ENCODE measurements around the gene RPA1. TPM values are rescaled to one million over a fixed set of nuclear protein-coding genes. Genes with fewer than 3 reads are reported as not detected.

RPA1 gene
- total RNA-seq, 1 experiment from 2014 or later = 150 TPM

GRCh38 chr17:1792495-1793446, 37.0 kb upstream of the RPA1 start:
- in situ Hi-C loops (cut with HindIII; ENCODE audit: low pct_unique_long_range_greater_than_20kb, low sequenced_read_pairs) = no loop called here
- CTCF ChIA-PET = no interaction called here
- no peak overlapping the region for H3K4me3 ChIP-seq (ENCODE audit: low read depth in 2 of 2, low read length in 2 of 2)
- no TSS peak for BruUV-seq (replicated peaks)
- ATAC-seq (no peak), DNase-seq (ENCODE audit: low read depth, low spot score) (no peak)
- H3K9me3 ChIP-seq (ENCODE audit: control insufficient read depth, insufficient read depth, low read depth, low read length) = no peaks in the 10 kb centered on the region
- no peaks in the 10 kb centered on the region for H3K27me3 ChIP-seq (ENCODE audit: control insufficient read depth, insufficient read depth, low read length)
- no peaks in the 10 kb centered on the region for H3K36me3 ChIP-seq (ENCODE audit: control insufficient read depth, insufficient read depth, low read length)
- no peak overlapping the region for H3K27ac ChIP-seq (ENCODE audit: low read length)
- no peak for TF ChIP-seq TCF7L2 (IDR thresholded peaks at IDR 0.05; ENCODE audit: low read depth, low read length)
- no peak for TF ChIP-seq SIN3A (IDR thresholded peaks at IDR 0.05; ENCODE audit: borderline replicate concordance, insufficient read depth, low read depth, low read length)
- no peak for TF ChIP-seq REST (IDR thresholded peaks at IDR 0.05; ENCODE audit: insufficient read depth in 1 of 2, low read depth in 2 of 2, low read length in 1 of 2)
- peaks cover 4% of the 10 kb centered on the region; the same call in 1 of the 2 replicates for H3K4me1 ChIP-seq (ENCODE audit: control insufficient read depth, insufficient read depth, low read length)
- POLR2A ChIA-PET = interaction anchor here (0.7 kb wide), 1 partner anchor 39 kb away, joined by 4 read pairs; no protein-coding TSS in a partner anchor
- intact Hi-C loops (cut with micrococcal nuclease; ENCODE audit: unreplicated experiment) = no loop called here

- Histone ChIP-seq H3K27ac (ENCODE audit: low read length) (no peak overlapping the region), H3K4me3 (ENCODE audit: low read depth in 2 of 2, low read length in 2 of 2) (no peak overlapping the region), H3K4me1 (ENCODE audit: control insufficient read depth, insufficient read depth, low read length) (no peaks in the 10 kb centered on the region), H3K9me3 (ENCODE audit: control insufficient read depth, insufficient read depth, low read depth, low read length) (no peaks in the 10 kb centered on the region), H3K27me3 (ENCODE audit: control insufficient read depth, insufficient read depth, low read length) (no peaks in the 10 kb centered on the region), H3K36me3 (ENCODE audit: control insufficient read depth, insufficient read depth, low read length) (no peaks in the 10 kb centered on the region)
- no peak for TF ChIP-seq TCF7L2 (IDR thresholded peaks at IDR 0.05; ENCODE audit: low read depth, low read length)
- no peak for TF ChIP-seq SIN3A (IDR thresholded peaks at IDR 0.05; ENCODE audit: borderline replicate concordance, insufficient read depth, low read depth, low read length)
- TF ChIP-seq REST (IDR thresholded peaks at IDR 0.05; ENCODE audit: insufficient read depth in 1 of 2, low read depth in 2 of 2, low read length in 1 of 2) = no peak
- no peak for TF ChIP-seq POLR2AphosphoS5 (IDR thresholded peaks at IDR 0.05; ENCODE audit: low read depth, low read length)
- no peak for TF ChIP-seq CTCF (IDR thresholded peaks at IDR 0.05)
- in situ Hi-C loops (cut with HindIII; ENCODE audit: low pct_unique_long_range_greater_than_20kb, low sequenced_read_pairs) = no loop called here
- POLR2A ChIA-PET = no interaction called here
- intact Hi-C loops (cut with micrococcal nuclease; ENCODE audit: unreplicated experiment) = no loop called here
- ATAC-seq (no peak), DNase-seq (ENCODE audit: low read depth, low spot score) (no peak)
- BruUV-seq (replicated peaks) = no TSS peak
- CTCF ChIA-PET = no interaction called here
Observed at GRCh38 chr17:1793447-1793806, 36.4 kb upstream of the RPA1 start.
